ENCODE results near the gene SAAL1. TPM values are rescaled to one million over a fixed set of nuclear protein-coding genes. Genes with fewer than 3 reads are reported as not detected.

Gene SAAL1
- total RNA-seq, 5 donors from 2014 or later (not counting 1 experiment from before 2014, with no cell fraction given) = 17.2 to 22.5 (median 18.8) TPM

DNA sequence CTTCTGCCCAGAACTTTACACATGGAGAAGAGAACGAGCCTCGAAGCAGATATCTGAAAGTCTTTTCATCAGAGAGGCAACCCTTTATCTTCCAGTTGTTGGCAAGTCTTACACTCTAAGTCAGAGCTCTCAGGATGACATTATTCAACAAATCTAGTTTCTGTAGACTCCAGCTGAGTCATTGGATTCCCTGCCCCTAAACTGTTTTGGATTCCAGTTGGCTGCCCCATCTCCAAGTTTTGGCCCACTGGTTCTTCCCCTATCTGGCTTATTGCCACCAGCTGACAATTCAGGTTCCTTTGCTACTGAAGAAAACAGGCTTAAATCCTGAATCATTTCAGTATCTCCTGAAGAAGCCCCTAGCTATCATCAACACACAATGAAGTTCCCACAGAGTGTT lies 14.2 kb downstream of the SAAL1 start:
- Mint-ChIP-seq H3K27ac (no peak overlapping the region), H3K27me3 (no peaks in the 10 kb centered on the region)
- CTCF ChIA-PET = interaction anchor here in 1 of 2 donors (0.8 to 1.4 kb wide), 2 partner anchors 9 to 15 kb away, joined by 4 to 7 read pairs; no protein-coding TSS in a partner anchor

DNA sequence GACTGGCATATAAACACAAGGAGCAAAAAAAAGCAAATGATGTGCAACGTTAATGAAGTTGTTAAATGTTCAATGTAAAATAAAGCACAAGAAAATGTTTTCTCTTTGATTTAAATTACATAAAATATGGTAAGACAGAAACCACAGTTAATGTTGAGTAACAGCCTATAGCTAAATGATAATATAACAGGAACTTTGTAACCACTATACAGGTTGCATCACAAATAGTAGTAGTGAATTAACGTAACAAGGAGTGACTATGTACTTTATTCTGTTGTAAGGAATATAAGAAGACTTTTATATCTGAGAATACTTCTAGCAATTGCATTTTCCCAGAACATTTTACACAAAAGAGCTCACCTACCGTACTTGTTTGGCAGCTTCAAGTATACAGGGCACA lies 16.9 kb downstream of the SAAL1 start:
- DNase-seq = no peak
- no peaks in the 10 kb centered on the region for H3K4me1 Mint-ChIP-seq
- H3K9me3 Mint-ChIP-seq = no peaks in the 10 kb centered on the region
- Histone ChIP-seq H3K4me1 (ENCODE audit: control insufficient read depth in 1 of 2, extremely low read depth in 1 of 2, insufficient read depth in 2 of 2, low read length in 2 of 2) (no peaks in the 10 kb centered on the region), H3K36me3 (ENCODE audit: control insufficient read depth in 2 of 2, extremely low read depth in 1 of 2, insufficient read depth in 1 of 2, low read length in 1 of 2) (peaks cover 17 to 64% of the 10 kb centered on the region in 2 donors), H3K4me3 (ENCODE audit: control insufficient read depth in 1 of 2, extremely low read depth in 1 of 2, low read length in 1 of 2) (no peak overlapping the region), H3K27ac (ENCODE audit: low read length) (no peak overlapping the region), H3K9me3 (no peaks in the 10 kb centered on the region), H3K27me3 (replicated peaks in 1 of 2; ENCODE audit: control insufficient read depth in 2 of 2, extremely low read depth in 1 of 2, insufficient read depth in 2 of 2, low read length in 1 of 2) (no peaks in the 10 kb centered on the region)
- no peak overlapping the region for H3K4me3 Mint-ChIP-seq
- no peak overlapping the region for H3K27ac Mint-ChIP-seq
- no peak for ATAC-seq (replicated peaks in 1 of 4)
- peaks cover 65% of the 10 kb centered on the region for H3K36me3 Mint-ChIP-seq
- H3K27me3 Mint-ChIP-seq = no peaks in the 10 kb centered on the region
- ChIA-PET POLR2A (interaction anchor here (0.6 to 0.7 kb wide), 2 partner anchors 17 to 26 kb away, joined by 3 read pairs; no protein-coding TSS in a partner anchor), CTCF (interaction anchor here in 1 of 2 donors (1.4 to 1.5 kb wide), 2 partner anchors 15 to 17 kb away, joined by 3 to 4 read pairs; partner anchors contain the start of gene SAAL1)
- 89% methylated on average over 1 of the region's 3 CpGs for WGBS (ENCODE audit: insufficient coverage)

More for the DNA sequence above, 14.2 kb downstream of the SAAL1 start:
- Mint-ChIP-seq H3K36me3 (peaks cover 69% of the 10 kb centered on the region), H3K4me3 (no peak overlapping the region), H3K4me1 (no peaks in the 10 kb centered on the region), H3K9me3 (no peaks in the 10 kb centered on the region)
- ATAC-seq (replicated peaks in 1 of 4) (no peak), DNase-seq (no peak)
- WGBS (ENCODE audit: insufficient coverage) = 100% methylated on average over 2 of the region's 2 CpGs
- peaks cover 8 to 82% of the 10 kb centered on the region in 2 donors for H3K36me3 ChIP-seq (ENCODE audit: control insufficient read depth in 2 of 2, extremely low read depth in 1 of 2, insufficient read depth in 1 of 2, low read length in 1 of 2)
- H3K27ac ChIP-seq (ENCODE audit: low read length) = no peak overlapping the region
- H3K9me3 ChIP-seq = no peaks in the 10 kb centered on the region
- H3K27me3 ChIP-seq (replicated peaks in 1 of 2; ENCODE audit: control insufficient read depth in 2 of 2, extremely low read depth in 1 of 2, insufficient read depth in 2 of 2, low read length in 1 of 2) = no peaks in the 10 kb centered on the region
- no peaks in the 10 kb centered on the region for H3K4me1 ChIP-seq (ENCODE audit: control insufficient read depth in 1 of 2, extremely low read depth in 1 of 2, insufficient read depth in 2 of 2, low read length in 2 of 2)
- POLR2A ChIA-PET = no interaction called here
- no peak overlapping the region for H3K4me3 ChIP-seq (ENCODE audit: control insufficient read depth in 1 of 2, extremely low read depth in 1 of 2, low read length in 1 of 2)

DNA sequence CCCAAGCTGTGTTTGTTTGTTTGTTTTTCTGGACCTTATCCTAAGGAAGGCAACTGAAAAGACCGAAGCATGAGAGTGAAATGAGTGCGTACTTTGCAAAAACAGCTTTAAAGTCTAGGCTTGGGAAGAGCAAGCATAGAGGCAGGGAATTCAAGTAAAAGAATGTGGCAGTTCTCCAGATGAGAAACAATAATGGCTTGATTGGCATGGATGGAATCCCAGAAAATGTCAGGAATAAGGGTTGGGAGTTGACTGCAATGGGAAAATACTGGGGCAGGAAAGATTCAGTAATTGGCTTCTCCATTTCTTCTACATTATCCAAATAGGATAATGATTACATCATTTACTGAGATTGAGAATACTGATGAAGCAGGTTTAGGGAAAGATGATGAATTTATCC lies 17.5 kb downstream of the SAAL1 start:
- Mint-ChIP-seq H3K27me3 (no peaks in the 10 kb centered on the region), H3K27ac (no peak overlapping the region), H3K36me3 (peaks cover 63% of the 10 kb centered on the region), H3K9me3 (no peaks in the 10 kb centered on the region), H3K4me3 (no peak overlapping the region), H3K4me1 (no peaks in the 10 kb centered on the region)
- ChIA-PET POLR2A (no interaction called here), CTCF (interaction anchor here in 1 of 2 donors (1.4 to 1.5 kb wide), 2 partner anchors 16 to 18 kb away, joined by 3 to 4 read pairs; partner anchors contain the start of gene SAAL1)
- WGBS (ENCODE audit: insufficient coverage) = 100% methylated on average over 2 of the region's 2 CpGs
- H3K27ac ChIP-seq (ENCODE audit: low read length) = no peak overlapping the region
- DNase-seq = no peak
- H3K27me3 ChIP-seq (replicated peaks in 1 of 2; ENCODE audit: control insufficient read depth in 2 of 2, extremely low read depth in 1 of 2, insufficient read depth in 2 of 2, low read length in 1 of 2) = no peaks in the 10 kb centered on the region
- no peaks in the 10 kb centered on the region for H3K4me1 ChIP-seq (ENCODE audit: control insufficient read depth in 1 of 2, extremely low read depth in 1 of 2, insufficient read depth in 2 of 2, low read length in 2 of 2)
- no peak overlapping the region for H3K4me3 ChIP-seq (ENCODE audit: control insufficient read depth in 1 of 2, extremely low read depth in 1 of 2, low read length in 1 of 2)
- H3K36me3 ChIP-seq (ENCODE audit: control insufficient read depth in 2 of 2, extremely low read depth in 1 of 2, insufficient read depth in 1 of 2, low read length in 1 of 2) = peaks cover 17 to 62% of the 10 kb centered on the region in 2 donors
- ATAC-seq (replicated peaks in 1 of 4) = no peak
- no peaks in the 10 kb centered on the region for H3K9me3 ChIP-seq

DNA sequence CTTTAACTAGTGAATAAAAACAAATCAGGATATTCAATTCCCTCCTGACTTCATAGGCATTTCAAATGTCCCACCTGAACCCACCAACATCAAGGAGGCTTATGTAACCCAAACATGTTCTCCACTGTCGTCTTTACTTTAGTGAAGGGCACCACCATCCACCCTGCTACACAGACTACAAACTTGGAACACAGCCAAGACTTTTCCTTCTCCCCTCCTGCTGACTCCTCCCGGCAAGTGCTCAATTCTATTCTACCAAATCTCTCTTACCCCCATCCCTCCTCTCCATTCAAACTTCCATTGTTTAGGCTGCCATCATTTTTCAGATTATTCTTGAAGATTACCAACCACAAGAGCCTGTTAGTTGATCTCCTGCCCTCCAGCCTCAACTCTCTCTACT lies 24.3 kb downstream of the SAAL1 start:
- H3K4me1 ChIP-seq (ENCODE audit: control insufficient read depth in 1 of 2, extremely low read depth in 1 of 2, insufficient read depth in 2 of 2, low read length in 2 of 2) = no peaks in the 10 kb centered on the region
- POLR2A ChIA-PET = no interaction called here
- H3K4me3 ChIP-seq (ENCODE audit: control insufficient read depth in 1 of 2, extremely low read depth in 1 of 2, low read length in 1 of 2) = no peak overlapping the region
- no peaks in the 10 kb centered on the region for H3K9me3 ChIP-seq
- Mint-ChIP-seq H3K27me3 (no peaks in the 10 kb centered on the region), H3K36me3 (peaks cover 34% of the 10 kb centered on the region), H3K27ac (peak overlapping the region; percentile 10 to 44), H3K9me3 (no peaks in the 10 kb centered on the region), H3K4me1 (no peaks in the 10 kb centered on the region), H3K4me3 (no peak overlapping the region)
- ATAC-seq (replicated peaks in 1 of 4) = no peak
- no peaks in the 10 kb centered on the region for H3K27me3 ChIP-seq (replicated peaks in 1 of 2; ENCODE audit: control insufficient read depth in 2 of 2, extremely low read depth in 1 of 2, insufficient read depth in 2 of 2, low read length in 1 of 2)
- H3K27ac ChIP-seq (ENCODE audit: low read length) = no peak overlapping the region
- 86% methylated on average over 2 of the region's 2 CpGs for WGBS (ENCODE audit: insufficient coverage)
- peaks cover 12 to 21% of the 10 kb centered on the region in 2 donors for H3K36me3 ChIP-seq (ENCODE audit: control insufficient read depth in 2 of 2, extremely low read depth in 1 of 2, insufficient read depth in 1 of 2, low read length in 1 of 2)
- CTCF ChIA-PET = no interaction called here
- no peak for DNase-seq

DNA sequence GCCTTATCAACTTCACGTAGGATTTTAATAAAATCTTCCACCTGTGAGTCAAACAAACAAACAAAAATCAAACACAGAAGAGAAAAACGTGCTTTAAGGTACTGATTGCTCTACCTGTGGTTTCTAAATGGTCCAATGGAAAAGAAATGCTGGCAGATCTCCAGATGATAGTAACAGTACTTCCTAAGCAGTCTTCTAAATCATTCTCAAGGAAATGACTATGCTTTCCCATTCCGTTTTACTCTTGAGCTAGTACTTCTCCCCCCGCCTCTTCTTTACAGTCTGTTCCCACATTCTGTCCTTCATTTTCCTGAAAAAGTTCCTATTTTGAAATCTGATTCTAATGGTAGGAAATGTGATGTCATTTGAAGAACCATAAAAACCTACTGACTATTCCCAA lies 25.4 kb downstream of the SAAL1 start:
- DNase-seq (no peak), ATAC-seq (replicated peaks in 1 of 4) (no peak)
- Mint-ChIP-seq H3K27ac (no peak overlapping the region), H3K9me3 (no peaks in the 10 kb centered on the region), H3K27me3 (no peaks in the 10 kb centered on the region), H3K4me3 (no peak overlapping the region), H3K36me3 (peaks cover 30% of the 10 kb centered on the region), H3K4me1 (no peaks in the 10 kb centered on the region)
- ChIA-PET CTCF (no interaction called here), POLR2A (no interaction called here)
- no peak overlapping the region for H3K4me3 ChIP-seq (ENCODE audit: control insufficient read depth in 1 of 2, extremely low read depth in 1 of 2, low read length in 1 of 2)
- no peak overlapping the region for H3K27ac ChIP-seq (ENCODE audit: low read length)
- no peaks in the 10 kb centered on the region for H3K9me3 ChIP-seq
- peaks cover 5 to 21% of the 10 kb centered on the region in 2 donors for H3K36me3 ChIP-seq (ENCODE audit: control insufficient read depth in 2 of 2, extremely low read depth in 1 of 2, insufficient read depth in 1 of 2, low read length in 1 of 2)
- WGBS (ENCODE audit: insufficient coverage) = 40% methylated on average over 1 of the region's 4 CpGs
- H3K27me3 ChIP-seq (replicated peaks in 1 of 2; ENCODE audit: control insufficient read depth in 2 of 2, extremely low read depth in 1 of 2, insufficient read depth in 2 of 2, low read length in 1 of 2) = no peaks in the 10 kb centered on the region
- H3K4me1 ChIP-seq (ENCODE audit: control insufficient read depth in 1 of 2, extremely low read depth in 1 of 2, insufficient read depth in 2 of 2, low read length in 2 of 2) = no peaks in the 10 kb centered on the region

DNA sequence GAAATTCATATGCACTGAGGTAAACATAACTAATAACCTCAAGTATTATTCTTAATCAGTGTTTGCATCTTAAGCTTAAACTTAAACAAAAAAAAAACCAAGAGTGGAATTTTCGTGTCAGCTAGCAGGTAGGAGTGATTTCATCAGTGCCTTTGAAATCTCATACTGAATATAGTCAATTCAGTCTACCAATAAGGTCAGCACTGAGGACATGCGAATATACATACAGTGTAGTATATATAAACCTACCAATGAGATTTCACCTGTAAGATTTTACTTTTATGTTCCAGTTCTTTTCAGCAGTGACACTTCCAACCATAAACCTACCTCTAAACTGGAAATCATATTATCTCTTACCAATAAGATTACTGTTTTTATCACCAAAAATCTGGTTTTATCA lies 27.0 kb downstream of the SAAL1 start:
- POLR2A ChIA-PET = no interaction called here
- peaks cover 5 to 14% of the 10 kb centered on the region in 2 donors for H3K36me3 ChIP-seq (ENCODE audit: control insufficient read depth in 2 of 2, extremely low read depth in 1 of 2, insufficient read depth in 1 of 2, low read length in 1 of 2)
- no peaks in the 10 kb centered on the region for H3K9me3 ChIP-seq
- WGBS (ENCODE audit: insufficient coverage) = no CpG with 5 or more reads among the region's 2 CpGs
- Mint-ChIP-seq H3K4me3 (no peak overlapping the region), H3K27me3 (no peaks in the 10 kb centered on the region), H3K9me3 (no peaks in the 10 kb centered on the region), H3K27ac (no peak overlapping the region), H3K4me1 (no peaks in the 10 kb centered on the region), H3K36me3 (peaks cover 33% of the 10 kb centered on the region)
- no peak overlapping the region for H3K27ac ChIP-seq (ENCODE audit: low read length)
- ATAC-seq (replicated peaks in 1 of 4) (no peak), DNase-seq (no peak)
- H3K4me3 ChIP-seq (ENCODE audit: control insufficient read depth in 1 of 2, extremely low read depth in 1 of 2, low read length in 1 of 2) = no peak overlapping the region
- no peaks in the 10 kb centered on the region for H3K4me1 ChIP-seq (ENCODE audit: control insufficient read depth in 1 of 2, extremely low read depth in 1 of 2, insufficient read depth in 2 of 2, low read length in 2 of 2)
- no peaks in the 10 kb centered on the region for H3K27me3 ChIP-seq (replicated peaks in 1 of 2; ENCODE audit: control insufficient read depth in 2 of 2, extremely low read depth in 1 of 2, insufficient read depth in 2 of 2, low read length in 1 of 2)
- CTCF ChIA-PET = interaction anchor here in 1 of 2 donors (0.6 to 1.0 kb wide), 2 partner anchors 11 to 91 kb away, joined by 3 read pairs; no protein-coding TSS in a partner anchor

All from T-cell (primary cell).